Measurements from ENCODE around the gene MACIR. TPM values are rescaled to one million over a fixed set of nuclear protein-coding genes. Genes with fewer than 3 reads are reported as not detected.

MACIR gene
- total RNA-seq, 1 experiment from 2014 or later: 23.4 TPM

GRCh38 chr5:103247118-103247517 lies 11.4 kb upstream of the MACIR start:
- Histone ChIP-seq H3K27me3 (replicated peaks; ENCODE audit: insufficient read depth, low read depth, low read length, poor library complexity) (no peaks in the 10 kb centered on the region), H3K27ac (ENCODE audit: low read depth, low read length, poor library complexity, severe bottlenecking) (no peak overlapping the region), H3K36me3 (ENCODE audit: insufficient read depth, low read length, poor library complexity, severe bottlenecking) (no peaks in the 10 kb centered on the region), H3K9me3 (ENCODE audit: low read depth, low read length, poor library complexity, severe bottlenecking) (no peaks in the 10 kb centered on the region), H3K4me1 (ENCODE audit: insufficient read depth, low read length, poor library complexity, severe bottlenecking) (no peaks in the 10 kb centered on the region), H3K4me3 (ENCODE audit: low read depth, low read length, poor library complexity, severe bottlenecking) (no peak overlapping the region)
- TF ChIP-seq EZH2 (IDR thresholded peaks at IDR 0.05; ENCODE audit: borderline replicate concordance, low read depth, low read length, poor library complexity, severe bottlenecking): no peak
- TF ChIP-seq CTCF (conservative IDR thresholded peaks at IDR 0.05; ENCODE audit: low read depth, low read length): no peak
- ChIA-PET CTCF (no interaction called here), POLR2A (ENCODE audit: low non-redundant PET) (no interaction called here)
- no peak for DNase-seq (ENCODE audit: low spot score)
- intact Hi-C loops (cut with micrococcal nuclease; ENCODE audit: unreplicated experiment): no loop called here
- BruUV-seq (replicated peaks): no TSS peak

GRCh38 chr5:103249068-103249467 lies 9.5 kb upstream of the MACIR start:
- H3K4me3 ChIP-seq (ENCODE audit: low read depth, low read length, poor library complexity, severe bottlenecking): no peak overlapping the region
- intact Hi-C loops (cut with micrococcal nuclease; ENCODE audit: unreplicated experiment): no loop called here
- no TSS peak for BruUV-seq (replicated peaks)

GRCh38 chr5:103254921-103255320 lies 3.6 kb upstream of the MACIR start:
- intact Hi-C loops (cut with micrococcal nuclease; ENCODE audit: unreplicated experiment): no loop called here
- no peak for TF ChIP-seq EZH2 (IDR thresholded peaks at IDR 0.05; ENCODE audit: borderline replicate concordance, low read depth, low read length, poor library complexity, severe bottlenecking)
- no peak for TF ChIP-seq CTCF (conservative IDR thresholded peaks at IDR 0.05; ENCODE audit: low read depth, low read length)
- peak; percentile 62 for DNase-seq (ENCODE audit: low spot score)
- ChIA-PET POLR2A (ENCODE audit: low non-redundant PET) (no interaction called here), CTCF (interaction anchor here (1.6 kb wide), 1 partner anchor 22 kb away, joined by 4 read pairs; no protein-coding TSS in a partner anchor)
- H3K27me3 ChIP-seq (replicated peaks; ENCODE audit: insufficient read depth, low read depth, low read length, poor library complexity): no peaks in the 10 kb centered on the region
- peaks cover 10% of the 10 kb centered on the region for H3K4me1 ChIP-seq (ENCODE audit: insufficient read depth, low read length, poor library complexity, severe bottlenecking)
- H3K9me3 ChIP-seq (ENCODE audit: low read depth, low read length, poor library complexity, severe bottlenecking): no peaks in the 10 kb centered on the region
- no peaks in the 10 kb centered on the region for H3K36me3 ChIP-seq (ENCODE audit: insufficient read depth, low read length, poor library complexity, severe bottlenecking)
- peak overlapping the region; percentile 43 for H3K27ac ChIP-seq (ENCODE audit: low read depth, low read length, poor library complexity, severe bottlenecking)
- BruUV-seq (replicated peaks): no TSS peak
- H3K4me3 ChIP-seq (ENCODE audit: low read depth, low read length, poor library complexity, severe bottlenecking): no peak overlapping the region

More at GRCh38 chr5:103249068-103249467, 9.5 kb upstream of the MACIR start:
- no peaks in the 10 kb centered on the region for H3K4me1 ChIP-seq (ENCODE audit: insufficient read depth, low read length, poor library complexity, severe bottlenecking)
- no peaks in the 10 kb centered on the region for H3K27me3 ChIP-seq (replicated peaks; ENCODE audit: insufficient read depth, low read depth, low read length, poor library complexity)
- H3K9me3 ChIP-seq (ENCODE audit: low read depth, low read length, poor library complexity, severe bottlenecking): no peaks in the 10 kb centered on the region
- CTCF ChIA-PET: no interaction called here
- TF ChIP-seq CTCF (conservative IDR thresholded peaks at IDR 0.05; ENCODE audit: low read depth, low read length): no peak
- no peak for TF ChIP-seq EZH2 (IDR thresholded peaks at IDR 0.05; ENCODE audit: borderline replicate concordance, low read depth, low read length, poor library complexity, severe bottlenecking)
- no peak for DNase-seq (ENCODE audit: low spot score)
- POLR2A ChIA-PET (ENCODE audit: low non-redundant PET): no interaction called here
- H3K36me3 ChIP-seq (ENCODE audit: insufficient read depth, low read length, poor library complexity, severe bottlenecking): no peaks in the 10 kb centered on the region
- no peak overlapping the region for H3K27ac ChIP-seq (ENCODE audit: low read depth, low read length, poor library complexity, severe bottlenecking)

All from A673 (cell line).